HG03135 (cell line): ENCODE measurements around the gene ERN2.
"Not testable (repeated sequence)": the region's sequence is repeated elsewhere in the genome, so short reads cannot be mapped to it uniquely, and the experiment has no call there.

Experiments
- ATAC-seq: cut with Tn5 transposase; IDR thresholded peaks from one replicate; pipeline ENCODE4 v1.9.1; 2021; ENCODE audit warnings: mild to moderate bottlenecking, moderate library complexity; ENCODE audit not compliant: unreplicated experiment

The ERN2 gene

GRCh38 chr16:23712976-23713375 lies at the start of gene ERN2:
ERN2 (minus strand) TSS chr16:23713222; CDS start chr16:23713187, 35 bp downstream.
- no peak for ATAC-seq

- no peak for ATAC-seq
Measured at GRCh38 chr16:23757937-23758619, 45.1 kb upstream of the ERN2 start.

DNA sequence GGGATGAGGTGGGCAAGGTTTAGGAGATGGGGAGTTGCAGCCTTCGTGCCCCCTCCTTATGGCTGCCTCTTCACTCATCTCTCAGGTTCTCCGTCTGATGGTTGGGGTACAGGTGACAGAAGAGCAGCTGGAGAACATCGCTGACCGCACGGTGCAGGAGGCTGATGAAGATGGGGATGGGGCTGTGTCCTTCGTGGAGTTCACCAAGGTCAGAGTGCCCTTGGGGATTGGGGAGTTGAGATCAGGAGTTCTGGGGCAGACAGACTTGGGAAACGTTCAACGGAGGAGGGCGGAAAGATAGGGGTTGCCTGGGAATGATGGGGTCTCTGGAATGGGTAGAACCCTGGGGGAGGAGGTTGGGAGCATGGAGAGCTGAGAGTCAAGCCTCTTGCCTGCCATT lies 44.1 kb upstream of the ERN2 start:
- no peak for ATAC-seq

- no peak for ATAC-seq
Measured at GRCh38 chr16:23755484-23755809, 42.4 kb upstream of the ERN2 start.

DNA sequence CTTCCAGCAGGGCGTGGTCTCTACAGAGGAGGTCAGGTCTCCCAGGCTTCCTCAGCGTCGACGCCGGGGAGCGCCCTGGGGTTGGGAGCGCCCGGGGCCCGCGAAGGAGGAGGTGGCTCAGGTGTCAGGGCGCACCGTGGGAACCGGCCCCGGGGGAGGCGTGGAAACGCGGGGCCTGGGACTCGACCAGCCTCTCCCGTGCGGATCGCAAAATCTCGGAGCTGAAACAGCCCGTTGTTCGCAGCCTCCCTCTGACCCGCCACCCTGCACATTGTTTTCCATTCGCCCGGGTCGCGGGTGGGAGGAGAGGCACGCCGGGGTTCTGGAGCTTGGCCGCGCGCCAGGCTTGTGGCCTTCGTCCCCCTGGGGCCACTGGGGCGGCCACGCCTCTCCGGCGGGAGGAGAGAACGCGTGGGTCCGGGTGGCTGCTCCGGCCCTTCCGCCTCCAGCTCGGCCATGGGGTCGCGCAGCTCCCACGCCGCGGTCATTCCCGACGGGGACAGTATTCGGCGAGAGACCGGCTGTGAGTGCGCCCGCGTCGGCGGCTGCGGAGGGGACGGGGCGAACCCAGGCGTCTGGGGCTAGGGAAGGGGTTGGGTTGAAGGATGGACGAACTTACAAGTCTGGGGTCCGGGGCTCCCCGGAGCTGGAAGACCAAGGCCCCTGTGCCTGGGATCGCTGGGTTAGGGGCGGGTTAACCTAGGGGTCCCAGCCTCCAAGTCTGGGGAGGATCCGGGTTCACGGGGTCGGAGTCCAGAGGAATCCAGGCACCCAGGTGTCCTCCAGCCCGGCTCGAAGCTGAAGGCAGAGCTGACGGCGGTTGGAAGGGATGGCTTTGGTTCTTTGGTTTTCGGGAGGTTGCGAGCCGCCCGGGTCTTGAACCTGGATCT lies 41.8 kb upstream of the ERN2 start, which contains the start of gene CHP2:
Gene CHP2, plus strand, starts transcription at position 433 of the 890 bp plus-strand sequence. Its CDS starts 24 bp downstream, at position 457.
- no peak for ATAC-seq

DNA sequence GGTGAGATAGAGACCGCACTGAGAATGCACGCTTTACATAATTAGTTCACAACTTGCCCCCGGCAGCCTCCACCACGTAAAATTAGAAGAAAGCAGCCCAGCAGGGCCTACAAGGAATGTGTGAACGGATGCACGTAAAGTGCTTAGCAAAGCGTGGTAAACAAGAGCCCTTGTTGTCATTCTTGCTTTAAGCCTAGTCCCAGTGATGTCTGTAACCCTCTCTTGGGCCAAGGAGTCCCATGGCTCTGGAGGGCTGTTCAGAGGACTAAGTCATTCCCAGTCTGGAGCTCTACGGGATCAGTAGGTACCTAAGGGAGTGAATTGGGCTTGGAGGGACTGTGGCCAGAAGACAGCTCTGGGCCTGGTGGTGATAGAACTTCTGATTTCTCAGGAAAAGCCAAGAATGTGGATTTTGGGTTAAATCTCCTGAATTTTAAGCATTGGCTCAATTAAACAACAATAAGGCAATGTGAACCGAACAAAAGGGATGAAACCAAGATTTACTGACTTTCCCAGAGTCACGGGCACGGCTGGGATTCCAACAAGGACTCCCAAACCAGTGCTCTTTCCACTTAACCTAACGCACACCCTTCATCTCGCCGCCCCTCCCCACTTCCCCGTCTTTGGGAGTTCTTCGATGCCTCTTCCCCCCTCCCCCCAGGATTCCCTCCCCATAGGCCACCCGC lies 41.0 kb upstream of the ERN2 start:
- ATAC-seq = no peak

- not testable (repeated sequence) for ATAC-seq
Measured at GRCh38 chr16:23751053-23751452, 38.0 kb upstream of the ERN2 start.

- no peak for ATAC-seq
Measured at GRCh38 chr16:23748630-23749029, 35.6 kb upstream of the ERN2 start.

DNA sequence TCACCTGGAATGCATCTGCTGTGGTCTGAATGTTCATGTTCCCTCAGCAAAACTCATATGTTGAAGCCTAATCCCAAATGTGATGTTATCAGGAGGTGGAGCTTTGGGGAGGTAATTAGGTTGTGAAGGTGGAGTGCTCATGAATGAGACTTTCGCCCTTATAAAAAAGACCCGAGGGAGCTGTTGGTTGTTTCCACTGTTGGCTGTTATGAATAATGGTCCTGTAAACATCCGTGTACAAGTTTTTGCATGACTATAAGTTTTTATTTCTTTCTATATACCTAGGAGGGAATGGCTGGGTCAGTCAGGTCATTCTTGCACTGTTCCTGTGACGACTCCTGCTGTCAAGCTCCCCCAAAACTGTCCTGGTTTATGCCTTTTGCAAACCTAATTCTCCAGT lies 32.2 kb upstream of the ERN2 start:
- ATAC-seq = no peak

- no peak for ATAC-seq
Measured at GRCh38 chr16:23742766-23743165, 29.7 kb upstream of the ERN2 start.

GRCh38 chr16:23741675-23742303 lies 28.8 kb upstream of the ERN2 start:
- ATAC-seq = no peak

- no peak for ATAC-seq
Measured at GRCh38 chr16:23739516-23739915, 26.5 kb upstream of the ERN2 start.

DNA sequence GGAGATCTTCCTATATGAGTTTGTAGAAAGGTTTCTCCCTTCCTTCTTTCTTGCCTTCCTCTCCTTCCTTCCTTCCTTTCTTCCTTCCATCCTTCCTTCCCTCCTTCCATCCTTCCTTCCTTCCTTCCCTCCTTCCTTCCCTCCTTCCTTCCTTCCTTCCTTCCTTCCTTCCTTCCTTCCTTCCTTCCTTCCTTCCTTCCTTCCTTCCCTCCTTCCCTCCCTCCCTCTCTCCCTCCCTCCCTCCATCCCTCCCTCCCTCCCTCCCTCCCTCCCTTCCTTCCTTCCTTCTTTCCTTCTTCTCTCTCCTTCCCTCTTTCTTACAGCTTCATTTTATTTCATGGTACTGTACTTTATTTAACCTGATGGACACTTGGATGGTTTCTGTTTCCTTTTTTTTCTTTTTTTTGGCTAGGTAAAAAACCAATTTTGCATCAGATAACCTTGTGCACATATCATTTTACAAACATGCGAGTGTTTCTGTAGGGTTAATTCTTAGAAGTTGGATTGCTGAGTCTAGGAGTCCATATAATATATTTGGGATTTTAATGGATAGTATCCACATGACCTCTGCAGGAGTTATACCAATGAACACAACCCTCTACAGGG lies 24.5 kb upstream of the ERN2 start:
- not testable (repeated sequence) for ATAC-seq

- ATAC-seq = no peak
Measured at GRCh38 chr16:23734176-23734893, 21.3 kb upstream of the ERN2 start.

DNA sequence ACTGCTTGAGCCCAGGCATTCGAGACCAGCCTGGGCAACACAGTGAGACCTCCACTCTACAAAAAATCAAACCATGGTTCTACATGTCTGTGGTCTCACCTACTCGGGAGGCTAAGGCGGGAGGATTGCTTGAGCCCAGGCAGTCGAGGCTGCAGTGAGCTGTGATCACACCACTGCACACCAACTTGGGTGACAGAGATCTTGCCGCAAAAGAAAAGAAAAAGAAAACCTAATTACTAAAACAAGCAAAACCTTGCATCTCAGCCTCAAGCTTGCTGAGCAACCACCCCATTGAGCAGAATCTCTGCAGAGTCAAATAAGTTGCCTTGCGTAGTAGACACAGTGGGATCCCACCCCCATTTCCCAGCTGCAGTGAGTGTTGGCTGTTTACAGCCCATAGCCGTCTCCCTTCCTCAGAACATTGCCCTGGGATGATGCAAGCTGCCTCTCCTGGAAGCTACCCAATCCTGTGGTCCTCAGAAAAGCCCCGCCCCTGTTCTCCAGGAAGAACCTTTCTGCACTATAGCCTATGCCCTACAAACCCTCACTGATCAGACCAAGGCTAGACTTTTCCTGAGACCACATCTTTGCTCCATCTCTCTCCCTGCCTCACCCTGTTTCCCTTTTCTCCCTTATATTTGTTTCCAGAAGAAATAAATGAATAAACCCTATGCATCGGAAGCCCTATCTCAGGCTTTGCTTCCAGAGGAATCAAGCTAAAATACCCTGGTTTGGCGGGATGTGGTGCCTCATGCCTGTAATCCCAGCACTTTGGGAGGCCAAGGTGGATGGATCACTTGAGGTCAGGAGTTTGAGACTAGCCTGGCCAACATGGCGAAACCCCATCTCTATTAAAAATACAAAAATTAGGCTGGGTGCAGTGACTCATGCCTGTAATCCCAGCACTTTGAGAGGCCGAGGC lies 16.7 kb upstream of the ERN2 start:
- no peak for ATAC-seq

DNA sequence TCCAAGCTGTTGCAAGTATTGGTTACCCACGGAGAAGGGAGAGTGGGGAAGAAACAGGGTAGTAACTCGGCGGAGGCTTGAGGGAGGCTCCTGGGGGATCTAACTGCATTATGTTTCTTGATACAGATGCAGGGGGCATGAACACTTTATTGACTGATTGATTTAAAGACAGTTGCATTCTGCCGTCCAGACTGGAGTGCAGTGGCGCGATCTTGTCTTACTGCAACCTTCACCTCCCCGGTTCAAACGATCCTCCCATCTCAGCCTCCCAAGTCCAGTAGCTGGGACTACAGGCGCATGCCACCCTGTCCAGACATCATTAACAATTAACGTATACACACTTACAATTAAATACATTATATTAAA lies 15.1 kb upstream of the ERN2 start:
- no peak for ATAC-seq

GRCh38 chr16:23726710-23727109 lies 13.7 kb upstream of the ERN2 start:
- ATAC-seq = no peak

- ATAC-seq = no peak
Measured at GRCh38 chr16:23724785-23725131, 11.7 kb upstream of the ERN2 start.

GRCh38 chr16:23724096-23724784 lies 11.2 kb upstream of the ERN2 start:
- ATAC-seq = no peak
